Dendritic cell treated with granulocyte-macrophage colony-stimulating factor and Interleukin-4, amounts not matched to agents 40 ng/mL and 50 ng/mL, for 4 days (primary cell): ENCODE data around the gene TAF1L.

Experiments used
- H3K27ac Mint-ChIP-seq: one replicate; pipeline ENCODE4 v1.8.0; 2022; ENCODE audit warnings: mild to moderate bottlenecking, mixed read lengths
- H3K27me3 Mint-ChIP-seq: one replicate; pipeline ENCODE4 v1.8.0; 2022; ENCODE audit warnings: mild to moderate bottlenecking, mixed read lengths
- H3K36me3 Mint-ChIP-seq: one replicate; pipeline ENCODE4 v1.8.0; 2022; ENCODE audit warnings: low read depth, mixed read lengths
- H3K4me1 Mint-ChIP-seq: one replicate; pipeline ENCODE4 v1.8.0; 2022; ENCODE audit warnings: low read depth, mixed read lengths
- H3K4me3 Mint-ChIP-seq: one replicate; pipeline ENCODE4 v1.8.0; 2022; ENCODE audit warnings: mild to moderate bottlenecking, moderate library complexity, mixed read lengths
- H3K9me3 Mint-ChIP-seq: one replicate; pipeline ENCODE4 v1.8.0; 2022; ENCODE audit warnings: mixed read lengths
- intact Hi-C: fragments of 100-400 bp; cut with micrococcal nuclease; formaldehyde crosslinking; loops from one replicate; pipeline ENCODE4 v1.15.0; 2022

Gene TAF1L

DNA sequence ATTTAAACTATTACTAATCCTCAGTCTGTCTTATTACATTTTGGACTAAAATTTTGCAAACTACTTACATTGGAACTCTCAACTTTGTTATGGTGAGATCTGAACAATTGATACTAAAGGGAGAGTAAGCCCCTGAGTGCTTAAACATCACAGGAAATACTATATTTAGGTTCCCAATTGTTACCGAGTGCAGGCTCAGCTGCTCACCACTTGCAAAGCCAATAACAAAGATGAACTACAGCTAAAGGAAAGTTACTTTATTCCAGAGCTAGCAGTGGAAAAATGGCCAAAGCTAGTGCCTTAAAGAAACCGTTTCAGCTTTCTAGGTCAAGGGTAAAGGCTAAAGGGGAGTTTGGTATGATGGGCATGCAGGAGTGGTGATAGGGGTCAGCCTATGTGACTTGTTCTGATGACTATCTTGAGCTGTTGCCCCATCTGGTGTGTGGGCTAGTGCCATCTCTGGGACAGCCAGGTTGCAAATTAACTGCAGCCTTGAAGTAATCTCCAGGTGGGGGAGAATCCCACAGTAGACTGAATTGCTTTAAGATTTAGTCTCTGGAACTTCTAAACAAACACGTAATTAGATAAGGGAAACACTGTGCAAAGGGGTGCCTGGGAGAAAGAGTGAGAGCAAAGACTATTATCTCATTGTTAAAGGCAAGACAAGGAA lies 54.7 kb downstream of the TAF1L start:
- no peaks in the 10 kb centered on the region for H3K36me3 Mint-ChIP-seq
- no peaks in the 10 kb centered on the region for H3K4me1 Mint-ChIP-seq
- peaks cover 40% of the 10 kb centered on the region for H3K27me3 Mint-ChIP-seq
- no peak overlapping the region for H3K27ac Mint-ChIP-seq
- no peaks in the 10 kb centered on the region for H3K9me3 Mint-ChIP-seq
- intact Hi-C loops = no loop called here
- H3K4me3 Mint-ChIP-seq = no peak overlapping the region

GRCh38 chr9:32579706-32580331 lies 55.6 kb downstream of the TAF1L start:
- H3K27me3 Mint-ChIP-seq = peaks cover 37% of the 10 kb centered on the region
- no peaks in the 10 kb centered on the region for H3K4me1 Mint-ChIP-seq
- no peak overlapping the region for H3K27ac Mint-ChIP-seq
- H3K9me3 Mint-ChIP-seq = no peaks in the 10 kb centered on the region
- no peaks in the 10 kb centered on the region for H3K36me3 Mint-ChIP-seq
- no peak overlapping the region for H3K4me3 Mint-ChIP-seq
- intact Hi-C loops = loop anchor here (1.0 kb wide), 1 partner anchor 202 kb away; no protein-coding TSS in a partner anchor
